GM19397 (cell line): ENCODE results near the gene SIRT4.
"Not testable (repeated sequence)": the region's sequence is repeated elsewhere in the genome, so short reads cannot be mapped to it uniquely, and the experiment has no call there.

Experiments used
- ATAC-seq: cut with Tn5 transposase; IDR thresholded peaks from one replicate; pipeline ENCODE4 v1.9.1; 2021; ENCODE audit warnings: mild to moderate bottlenecking, moderate library complexity; ENCODE audit not compliant: unreplicated experiment

SIRT4 gene

GRCh38 chr12:120332523-120332922 is 30.4 kb downstream of the SIRT4 start:
- ATAC-seq = no peak

GRCh38 chr12:120335447-120335846 is 33.3 kb downstream of the SIRT4 start:
- not testable (repeated sequence) for ATAC-seq

- ATAC-seq = not testable (repeated sequence)
These were observed 34.3 kb downstream of the SIRT4 start for GRCh38 chr12:120336392-120336791.

DNA sequence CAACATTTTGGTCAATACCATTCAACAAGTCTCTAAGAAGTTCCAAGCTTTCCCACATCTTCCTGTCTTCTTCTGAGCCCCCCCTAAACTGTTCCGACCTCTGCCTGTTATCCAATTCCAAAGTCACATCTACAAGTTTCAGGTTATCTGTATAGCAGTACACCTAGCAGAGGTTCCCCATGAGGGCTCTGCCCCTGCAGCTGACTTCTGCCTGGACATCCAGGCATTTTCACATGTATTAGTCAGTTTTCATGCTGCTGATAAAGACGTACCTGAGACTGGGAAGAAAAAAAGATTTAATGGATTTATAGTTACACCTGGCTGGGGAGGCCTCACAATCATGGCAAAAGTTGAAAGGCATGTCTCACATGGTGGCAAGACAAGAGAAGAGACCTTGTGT is 35.6 kb downstream of the SIRT4 start:
- ATAC-seq = no peak

DNA sequence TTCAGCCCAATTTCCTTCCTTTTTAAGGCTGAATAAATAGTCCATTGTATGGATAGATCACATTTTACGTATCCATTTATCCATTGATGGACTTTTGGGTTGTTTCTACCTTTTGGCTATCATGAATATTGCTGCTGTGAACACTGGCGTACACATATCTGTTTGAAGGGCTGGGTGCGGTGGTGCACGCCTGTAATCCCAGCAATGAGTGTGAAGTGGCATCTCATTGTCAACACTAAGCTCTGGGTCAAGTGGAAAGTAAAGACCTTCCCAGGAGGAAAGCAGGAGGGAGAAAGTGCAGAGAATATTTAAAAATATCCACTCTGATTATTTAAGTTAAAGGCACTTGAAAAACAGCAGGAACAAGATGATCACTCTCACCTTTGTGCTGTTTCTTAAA is 37.1 kb downstream of the SIRT4 start:
- ATAC-seq = no peak

- ATAC-seq = no peak
These were observed 40.3 kb downstream of the SIRT4 start for GRCh38 chr12:120342175-120343038.

DNA sequence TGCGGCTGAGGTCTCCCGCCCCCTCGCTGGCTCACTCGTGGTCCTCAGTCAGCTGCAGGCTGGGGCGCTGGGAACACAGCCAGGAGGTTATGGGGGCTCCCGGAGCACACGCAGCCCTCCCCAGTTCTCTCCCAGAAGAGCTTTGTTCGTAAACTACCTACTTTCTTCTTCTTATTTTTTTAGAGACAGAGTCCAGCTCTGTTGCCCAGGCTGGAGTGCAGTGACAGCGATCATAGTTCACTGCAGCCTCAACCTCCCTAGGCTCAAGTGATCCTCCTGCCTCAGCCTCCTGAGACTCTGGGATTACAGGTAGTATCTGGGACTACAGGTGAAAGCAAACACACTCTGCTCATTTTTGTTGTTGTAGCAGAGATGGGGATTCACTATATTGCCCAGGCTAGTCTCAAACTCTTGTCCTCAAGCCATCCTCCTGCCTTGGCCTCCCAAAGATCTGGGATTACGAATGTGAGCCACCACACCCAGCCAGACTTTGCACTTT is 41.0 kb downstream of the SIRT4 start:
- ATAC-seq = no peak

DNA sequence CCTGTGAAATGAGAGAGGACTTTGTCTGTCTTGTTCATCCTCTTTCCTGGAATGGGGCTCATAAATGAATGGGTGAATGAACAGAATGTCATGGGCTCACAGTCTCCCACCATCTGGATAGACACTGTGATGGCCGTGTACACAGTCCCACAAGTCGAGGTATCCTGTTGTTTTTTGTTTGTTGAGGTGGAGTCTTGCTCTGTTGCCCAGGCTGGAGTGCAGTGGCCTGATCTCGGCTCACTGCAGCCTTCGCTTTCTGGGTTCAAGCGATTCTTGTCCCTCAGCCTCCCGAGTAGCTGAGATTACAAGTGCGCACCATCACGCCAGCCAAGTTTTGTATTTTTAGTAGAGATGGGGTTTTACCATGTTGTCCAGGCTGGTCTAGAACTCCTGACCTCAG is 41.6 kb downstream of the SIRT4 start:
- ATAC-seq = no peak

DNA sequence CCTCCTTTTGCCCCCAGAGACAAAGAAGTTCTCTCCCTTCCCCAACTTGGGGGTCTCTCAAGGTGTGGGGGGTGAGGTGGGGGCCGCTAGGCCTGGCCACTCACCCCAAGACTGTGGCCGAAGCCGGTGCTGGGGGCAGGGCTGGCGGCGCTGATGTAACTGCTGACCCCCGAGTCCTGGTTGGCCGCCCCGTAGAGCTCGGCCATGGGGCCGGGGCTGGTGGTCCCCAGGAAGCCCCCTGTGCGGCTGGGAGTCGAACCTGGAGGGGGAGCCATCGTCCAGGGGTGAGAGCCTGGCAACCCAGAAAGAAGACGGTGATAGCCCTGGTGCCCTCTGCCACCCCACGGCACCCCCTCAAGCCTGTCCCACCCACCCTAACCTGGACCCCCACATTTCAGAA is 43.9 kb downstream of the SIRT4 start:
- no peak for ATAC-seq

DNA sequence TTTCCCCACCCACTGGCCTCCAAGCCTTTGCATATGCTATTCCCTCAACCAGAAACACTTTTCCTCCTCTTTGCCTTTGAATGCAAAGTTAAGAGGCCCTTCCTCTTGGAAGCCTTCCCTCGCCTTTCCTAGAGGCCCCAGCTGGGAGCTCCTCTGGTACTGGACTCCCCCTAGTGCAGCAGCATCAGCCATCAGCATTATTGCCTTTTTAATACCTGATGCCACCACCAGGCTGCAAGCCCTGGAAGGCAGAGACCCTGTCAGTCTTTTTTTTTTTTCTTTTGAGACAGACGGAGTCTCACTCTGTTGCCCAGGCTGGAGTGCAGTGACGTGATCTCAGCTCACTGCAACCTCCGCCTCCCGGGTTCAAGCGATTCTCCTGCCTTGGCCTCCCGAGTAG is 44.6 kb downstream of the SIRT4 start:
- no peak for ATAC-seq

GRCh38 chr12:120347766-120348165 is 45.6 kb downstream of the SIRT4 start:
- no peak for ATAC-seq

DNA sequence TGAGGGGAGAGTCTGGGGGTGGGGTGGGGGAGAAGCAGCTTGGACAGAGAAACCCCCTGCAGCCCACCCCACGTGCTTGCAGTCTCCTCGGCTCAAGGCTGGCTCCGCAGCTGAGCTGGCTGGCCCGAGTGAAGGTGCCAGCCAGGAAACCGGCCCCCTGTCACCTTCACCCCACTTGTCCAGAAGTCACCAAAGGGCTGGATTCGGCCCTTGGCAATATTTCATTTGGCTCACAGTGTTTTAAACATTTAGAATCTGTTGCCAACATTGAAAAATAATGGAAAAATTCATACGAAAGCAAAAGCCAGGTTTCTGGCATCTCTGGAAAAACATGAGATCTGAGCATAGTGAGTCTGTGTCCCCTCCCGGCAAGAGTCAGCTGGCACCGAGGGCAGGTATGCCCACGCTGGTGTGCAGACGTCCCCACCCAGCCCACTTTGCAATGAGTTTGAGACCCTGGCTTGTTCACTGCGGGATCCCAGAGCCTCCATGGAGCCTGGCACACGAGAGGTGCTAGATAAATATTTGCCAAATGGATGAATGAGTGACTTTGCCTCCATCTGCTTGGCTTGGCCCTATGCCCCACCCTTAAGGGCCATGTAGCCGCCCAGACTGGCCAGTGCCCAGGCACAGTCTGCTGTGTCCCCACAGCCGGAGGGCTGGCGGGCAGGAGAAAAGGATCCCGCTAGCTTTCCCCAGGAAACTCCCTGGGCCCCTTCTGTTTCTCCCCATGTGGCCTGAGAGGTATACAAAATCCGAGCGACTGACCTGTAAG is 48.6 kb downstream of the SIRT4 start:
- ATAC-seq = no peak

- no peak for ATAC-seq
These were observed 50.0 kb downstream of the SIRT4 start for GRCh38 chr12:120352117-120352516.

DNA sequence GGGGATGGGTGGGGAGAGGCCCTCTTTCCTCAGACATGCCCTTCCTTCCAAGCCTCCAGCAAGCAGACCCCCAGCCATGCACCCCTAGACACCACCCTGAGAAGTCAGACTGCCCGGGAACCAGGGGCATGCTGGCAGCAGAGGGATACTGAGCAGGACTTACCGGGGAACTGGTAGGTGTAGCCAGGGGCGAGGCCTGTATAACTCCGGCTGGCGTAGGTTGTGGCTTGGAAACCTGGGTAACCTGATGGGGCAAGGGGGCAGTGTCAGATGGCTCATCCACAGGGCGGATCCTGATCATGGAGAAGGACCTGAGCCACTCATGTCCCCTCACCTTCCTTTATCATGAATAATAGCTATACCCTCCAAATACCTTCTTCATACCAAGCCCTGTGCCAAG is 51.0 kb downstream of the SIRT4 start:
- no peak for ATAC-seq

DNA sequence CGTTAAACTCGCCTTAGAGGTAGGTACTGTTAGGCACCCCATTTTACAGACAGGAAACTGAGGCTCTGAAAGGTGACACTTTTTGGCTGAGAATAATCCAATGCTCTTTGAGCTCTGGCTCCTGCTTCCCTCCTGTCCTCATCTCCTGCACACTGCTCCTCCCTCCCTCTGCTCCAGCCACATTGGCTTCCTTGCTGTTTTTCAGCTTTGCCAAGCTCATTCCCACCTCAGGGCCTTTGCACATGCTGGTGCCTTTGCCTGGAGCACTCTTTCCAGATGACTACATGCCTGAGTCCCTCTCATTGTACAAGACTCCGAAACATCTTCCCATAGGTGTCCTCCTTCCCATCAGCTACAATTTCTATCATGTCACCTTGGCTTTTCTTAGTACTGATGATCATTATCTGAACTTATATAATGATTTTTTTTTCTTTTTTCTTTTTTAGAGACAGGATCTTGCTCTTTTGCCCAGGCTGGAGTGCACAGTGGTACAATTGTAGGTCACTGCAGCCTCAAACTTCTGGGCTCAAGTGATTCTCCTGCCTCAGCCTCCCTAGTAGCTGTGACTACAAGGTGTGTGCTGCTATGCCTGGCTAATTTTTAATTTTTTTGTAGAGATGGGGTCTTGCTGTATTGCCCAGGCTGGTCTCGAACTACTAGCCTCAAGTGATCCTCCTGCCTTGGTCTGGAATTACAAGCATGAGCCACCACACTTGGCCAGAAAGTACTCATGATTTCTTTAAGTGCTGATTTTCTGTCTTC is 51.6 kb downstream of the SIRT4 start:
- no peak for ATAC-seq

DNA sequence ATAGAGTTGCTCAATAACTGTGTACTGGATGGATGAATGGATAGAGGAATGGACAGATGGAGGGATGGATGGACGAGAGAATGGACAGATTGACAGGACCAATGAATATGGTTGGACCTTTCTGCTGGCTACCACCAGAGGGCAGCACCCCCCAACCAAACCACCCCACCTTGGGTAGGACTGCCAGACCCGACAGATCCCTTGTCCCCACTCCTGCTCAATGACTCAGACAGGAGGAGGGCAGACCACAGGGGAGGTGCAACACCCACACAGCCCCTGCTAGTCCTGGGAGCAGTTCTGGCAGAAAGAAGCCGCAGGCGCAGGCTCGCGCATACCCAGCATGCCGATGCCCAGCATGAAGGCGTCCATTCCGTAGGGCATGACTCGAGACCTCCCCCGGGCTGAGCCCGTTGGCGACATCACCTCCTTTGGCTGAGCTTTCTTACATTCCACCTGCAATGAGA is 54.5 kb downstream of the SIRT4 start:
- ATAC-seq = no peak

GRCh38 chr12:120357104-120357503 is 55.0 kb downstream of the SIRT4 start:
- no peak for ATAC-seq

DNA sequence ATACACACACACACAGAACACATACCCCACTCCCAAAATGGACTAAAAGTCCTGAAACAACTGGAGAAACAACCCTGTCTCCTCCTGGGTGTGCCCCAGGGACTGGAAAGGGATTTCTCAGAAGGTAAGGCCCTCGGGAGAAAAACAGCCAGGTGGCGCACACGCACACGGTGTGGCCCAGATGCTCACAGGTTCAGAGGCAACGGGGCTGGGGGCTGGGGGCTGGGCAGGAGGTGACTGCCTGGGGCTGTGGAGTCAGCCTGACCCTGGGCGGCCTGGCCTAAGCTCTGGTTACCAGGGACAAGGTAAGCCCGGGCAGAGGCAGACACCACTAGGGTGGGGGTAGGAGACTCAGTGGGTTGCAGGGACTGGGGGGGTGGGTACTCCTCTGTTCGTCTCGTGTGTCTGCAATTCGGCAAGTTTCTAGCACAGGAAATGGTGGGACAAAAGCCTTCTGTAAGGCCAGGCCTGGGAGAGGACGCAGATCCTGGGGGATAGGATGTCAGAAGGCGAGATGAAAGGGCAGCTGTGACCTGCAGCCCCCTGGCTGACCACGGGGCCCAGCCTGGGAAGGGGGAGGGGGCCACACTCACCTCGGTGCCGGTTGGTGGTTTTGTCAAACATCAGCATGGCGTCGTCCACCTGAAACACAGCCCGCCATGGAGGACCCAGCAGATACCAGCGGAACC is 56.4 kb downstream of the SIRT4 start:
- ATAC-seq = no peak

- ATAC-seq = no peak
These were observed 57.0 kb downstream of the SIRT4 start for GRCh38 chr12:120359128-120359527.

DNA sequence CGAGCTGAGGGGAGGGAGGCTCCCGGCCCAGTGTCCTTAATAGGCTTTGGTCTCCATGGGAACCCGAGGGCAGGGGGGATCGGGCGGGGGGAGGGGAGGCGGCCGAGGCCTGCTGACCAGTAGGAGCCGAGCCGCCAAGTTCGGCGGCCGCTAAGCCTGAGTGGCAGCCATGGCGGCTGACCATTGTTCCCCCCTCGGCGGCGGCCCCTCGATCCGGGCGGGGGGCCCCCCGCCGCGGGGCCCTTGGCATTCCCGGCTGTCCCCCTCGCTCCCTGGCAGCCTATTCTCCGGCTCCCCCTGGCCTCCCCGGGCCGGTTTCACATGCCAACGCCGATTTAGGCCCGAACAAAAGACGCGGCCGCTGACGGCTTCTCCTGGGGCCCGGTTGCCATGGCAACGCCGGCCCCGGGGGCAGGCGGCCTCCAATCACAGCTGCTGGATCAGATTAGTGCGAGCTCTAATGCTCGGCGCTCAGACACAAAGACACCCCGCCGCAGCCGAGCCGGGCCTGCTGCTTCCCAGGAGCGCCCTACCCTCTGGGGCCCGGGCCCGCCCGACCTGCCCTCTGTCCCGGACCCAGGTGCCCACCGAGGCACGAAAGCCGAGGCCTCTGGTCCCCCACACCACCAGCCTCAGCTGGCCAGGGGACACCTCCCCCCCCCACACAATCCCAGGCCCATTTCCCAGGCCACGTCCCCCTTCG is 59.5 kb downstream of the SIRT4 start:
- no peak for ATAC-seq
